Motor neuron (in vitro differentiated cells): ENCODE data around the gene PROM2. TPM values are rescaled to one million over a fixed set of nuclear protein-coding genes. Genes with fewer than 3 reads are reported as not detected.

Experiments
- ATAC-seq, 8 experiments: fragments of 200-7000 bp; cut with Tn5 transposase; replicated peaks in 6 of 8; 2 replicates each; pipeline ENCODE4 v1.8.0; 2021; ENCODE audit warnings: mild to moderate bottlenecking in 8 of 8, moderate library complexity in 8 of 8
- H3K27ac ChIP-seq, 2 donors: fragments of 250-450 bp; sonication (Bioruptor Pico); 2 replicates each; pipeline ENCODE4 v1.9.0; 2021; ENCODE audit warnings: antibody characterized with exemption in 2 of 2, mild to moderate bottlenecking in 2 of 2, moderate library complexity in 1 of 2
- H3K4me1 ChIP-seq, 2 donors: fragments of 250-450 bp; sonication (Bioruptor Pico); replicated peaks in 1 of 2; 2 replicates each; pipeline ENCODE4 v1.6.1; 2021; ENCODE audit warnings: antibody characterized with exemption in 2 of 2, mild to moderate bottlenecking in 2 of 2, moderate library complexity in 1 of 2
- H3K4me3 ChIP-seq, 5 donors: fragments of 250-450 bp; sonication (Bioruptor Pico); 2 replicates each; pipeline ENCODE4 v1.9.0; 2021; ENCODE audit warnings: antibody characterized with exemption in 5 of 5, mild to moderate bottlenecking in 5 of 5, moderate library complexity in 4 of 5
- WGBS, 10 experiments: fragments of 450-650 bp; shearing (Covaris generic); methylation state at CpG; one replicate each; pipeline ENCODE4 v1.0.0; 2022; 5-methylcytosine and 5-hydroxymethylcytosine counted together
- in situ Hi-C, 9 experiments: fragments of 400-800 bp; cut with MboI; loops; one replicate each; pipeline ENCODE4 v1.15.0; 2021; ENCODE audit warnings: low sequenced_read_pairs in 9 of 9, low pct_unique_long_range_greater_than_20kb in 2 of 9; ENCODE audit not compliant: unreplicated experiment in 9 of 9
- total RNA-seq, 8 experiments: library from RNA; unstranded; fragments of 300-600 nt; gene quantifications; 2 replicates each; pipeline versions ENCODE4 v1.2.3 to v1.2.4, GENCODE V29; 2022

Gene PROM2
- total RNA-seq, 8 experiments from 2014 or later: 0.58 to 4.6 (median 2.0) TPM

DNA sequence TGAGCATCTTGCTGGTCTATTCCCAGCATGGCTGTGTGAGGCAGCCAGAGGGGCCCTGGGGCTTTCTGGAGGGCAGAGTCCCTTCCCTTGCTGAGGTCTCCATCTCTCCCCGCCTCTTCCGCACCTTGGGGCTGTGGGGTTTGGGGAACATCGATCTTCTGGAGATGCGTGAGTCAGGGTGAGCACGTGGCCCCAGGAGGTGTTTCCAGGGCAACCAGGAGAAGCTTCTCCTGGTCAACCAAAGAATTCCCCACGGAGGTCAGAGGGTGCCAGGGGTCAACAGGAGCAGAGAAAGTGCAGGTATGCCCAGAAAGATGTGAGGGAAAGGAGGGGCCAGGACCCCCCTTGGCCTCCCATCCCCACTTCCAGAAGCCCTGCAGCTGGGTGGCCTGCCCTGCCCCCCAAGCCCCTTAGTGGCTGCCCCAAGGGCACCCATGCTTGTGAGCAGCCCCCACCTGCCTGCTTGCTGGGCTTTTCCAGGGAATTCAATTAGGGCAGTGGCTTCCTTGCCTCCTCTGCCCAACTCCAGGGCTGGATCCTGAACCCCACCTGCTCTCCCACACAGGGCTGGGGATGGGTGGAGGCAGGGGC is 2.8 kb upstream of the PROM2 start:
- in situ Hi-C loops: no loop called here
- H3K4me3 ChIP-seq: no peak overlapping the region

DNA sequence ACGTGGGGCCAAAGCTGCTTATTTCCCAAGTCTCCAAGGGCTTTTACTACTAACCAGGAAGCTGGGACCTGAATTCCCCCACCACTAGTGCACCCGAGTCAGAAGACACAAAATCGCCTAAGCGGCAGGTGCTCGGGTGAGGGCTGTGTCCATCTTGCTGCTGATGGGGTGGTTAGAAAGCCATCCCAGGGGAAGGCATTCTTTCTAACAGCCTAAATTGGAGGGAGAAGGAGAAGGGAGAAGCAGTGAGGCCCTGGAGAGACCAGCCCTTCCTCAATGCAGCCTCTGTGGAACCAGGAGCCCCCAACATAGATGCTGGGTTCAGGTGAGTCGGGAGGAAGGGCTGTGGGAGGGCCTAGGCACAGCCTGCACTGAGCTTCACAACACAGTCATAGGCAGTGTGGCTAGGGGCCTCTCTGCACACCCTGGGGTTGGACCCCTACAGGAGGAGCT is 1.9 kb upstream of the PROM2 start:
- WGBS, 10 experiments: 60 to 92% (median 80%) methylated on average over 2 to 5 of the region's 6 CpGs; no CpG with 5 or more reads in 5 of the 10 experiments
- Histone ChIP-seq H3K4me1 (no peaks in the 10 kb centered on the region), H3K4me3 (no peak overlapping the region), H3K27ac (no peak overlapping the region)
- in situ Hi-C loops: no loop called here
- no peak for ATAC-seq

More for the DNA sequence above, 2.8 kb upstream of the PROM2 start:
- no peak for ATAC-seq
- no CpG with 5 or more reads among the region's 6 CpGs for WGBS, 10 experiments
- H3K4me1 ChIP-seq: no peaks in the 10 kb centered on the region
- no peak overlapping the region for H3K27ac ChIP-seq

GRCh38 chr2:95272781-95273180 is 1.5 kb upstream of the PROM2 start:
- Histone ChIP-seq H3K27ac (no peak overlapping the region), H3K4me3 (no peak overlapping the region), H3K4me1 (no peaks in the 10 kb centered on the region)
- in situ Hi-C loops: no loop called here
- ATAC-seq: no peak
- 40% methylated on average over 1 of the region's 1 CpG; no CpG with 5 or more reads in 9 of the 10 experiments for WGBS, 10 experiments

DNA sequence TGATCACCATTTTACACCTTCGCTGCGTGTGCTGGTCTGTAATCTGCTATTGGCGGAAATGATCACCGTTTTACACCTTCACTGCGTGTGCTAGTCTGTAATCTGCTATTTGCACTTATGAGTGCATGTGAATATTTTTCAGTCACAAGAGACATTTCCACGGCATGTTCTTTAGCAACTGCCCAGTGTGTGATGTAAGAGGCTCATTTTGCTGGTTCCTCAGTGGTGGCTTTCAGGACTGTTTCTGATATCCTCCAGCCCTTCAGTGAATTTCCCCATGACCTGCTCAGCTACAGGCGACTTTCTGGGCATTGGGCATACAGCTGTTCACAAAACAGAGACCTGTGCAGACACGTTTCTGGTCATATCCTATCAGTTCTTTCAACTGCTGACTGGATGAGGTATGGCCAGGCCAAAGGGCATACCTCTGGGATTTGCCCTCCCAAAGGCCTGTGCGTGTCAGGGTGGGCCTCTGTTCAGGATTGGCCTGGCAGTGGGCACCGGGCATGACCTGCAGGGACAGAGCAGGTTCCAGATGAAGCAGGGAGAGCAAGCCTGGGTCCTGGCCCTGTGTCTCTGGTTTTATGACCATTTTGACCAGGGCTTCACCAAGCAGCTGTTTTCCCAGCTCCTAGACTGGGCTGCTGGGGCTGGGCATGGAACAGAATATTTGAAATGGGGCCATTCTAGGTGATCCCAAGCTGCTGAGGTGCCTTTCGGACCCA is 521 bp upstream of the PROM2 start:
- 60 to 100% (median 83%) methylated on average over 1 to 8 of the region's 11 CpGs; no CpG with 5 or more reads in 2 of the 10 experiments for WGBS, 10 experiments
- ATAC-seq: no peak
- Histone ChIP-seq H3K4me1 (no peaks in the 10 kb centered on the region), H3K27ac (no peak overlapping the region), H3K4me3 (no peak overlapping the region)
- in situ Hi-C loops: no loop called here

DNA sequence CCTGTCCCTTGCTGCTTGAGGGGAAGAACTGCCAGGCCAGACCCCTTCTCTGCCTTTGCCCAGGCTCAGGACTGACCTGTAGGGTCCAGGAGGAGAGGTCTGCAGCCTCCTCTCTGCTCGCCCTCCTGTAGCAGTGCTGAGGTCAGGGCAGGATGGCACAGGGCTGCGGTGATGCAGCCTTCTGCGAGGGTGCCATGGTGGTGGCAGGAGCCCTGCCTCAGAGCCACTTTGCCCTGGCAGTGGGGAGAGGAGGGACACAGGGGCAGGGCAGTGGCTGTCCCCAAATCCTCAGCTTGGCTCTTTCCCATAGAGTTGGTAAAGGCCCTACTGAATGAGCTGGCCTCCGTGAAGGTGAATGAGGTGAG is 884 bp downstream of the PROM2 start:
- Histone ChIP-seq H3K4me1 (no peaks in the 10 kb centered on the region), H3K4me3 (no peak overlapping the region), H3K27ac (no peak overlapping the region)
- ATAC-seq: no peak
- in situ Hi-C loops: no loop called here
- WGBS, 10 experiments: 65 to 100% (median 100%) methylated on average over 1 to 2 of the region's 4 CpGs; no CpG with 5 or more reads in 5 of the 10 experiments

DNA sequence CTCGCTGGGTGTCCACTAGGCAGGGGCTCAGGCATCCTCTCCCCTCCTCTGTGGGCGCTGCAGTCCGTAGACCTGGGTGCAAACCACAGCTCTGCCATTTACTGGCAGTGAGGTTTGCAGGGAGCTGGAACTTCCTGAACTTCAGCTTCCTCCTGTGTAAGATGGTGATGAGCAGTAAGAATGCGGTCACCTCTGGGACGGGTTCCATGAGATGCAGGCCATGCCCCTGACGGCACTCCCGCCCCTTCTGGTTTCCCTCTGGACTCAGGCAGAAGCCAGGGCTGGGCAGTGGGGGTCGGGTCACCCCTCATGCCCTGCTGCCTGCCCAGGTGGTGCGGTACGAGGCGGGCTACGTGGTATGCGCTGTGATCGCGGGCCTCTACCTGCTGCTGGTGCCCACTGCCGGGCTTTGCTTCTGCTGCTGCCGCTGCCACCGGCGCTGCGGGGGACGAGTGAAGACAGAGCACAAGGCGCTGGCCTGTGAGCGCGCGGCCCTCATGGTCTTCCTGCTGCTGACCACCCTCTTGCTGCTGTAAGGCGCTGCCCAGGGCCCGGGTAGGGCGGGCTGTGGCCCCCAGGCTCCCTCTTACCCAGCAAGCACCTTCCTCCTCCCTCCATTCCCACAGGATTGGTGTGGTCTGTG is 1.5 kb downstream of the PROM2 start:
- no peak overlapping the region for H3K27ac ChIP-seq
- no peak overlapping the region for H3K4me3 ChIP-seq
- no peaks in the 10 kb centered on the region for H3K4me1 ChIP-seq
- WGBS, 10 experiments: 60 to 100% (median 100%) methylated on average over 1 to 2 of the region's 28 CpGs; no CpG with 5 or more reads in 7 of the 10 experiments
- ATAC-seq: no peak
- in situ Hi-C loops: no loop called here

- no peaks in the 10 kb centered on the region for H3K4me1 ChIP-seq
- in situ Hi-C loops: no loop called here
- H3K4me3 ChIP-seq: no peak overlapping the region
- 75 to 95% methylated on average over 2 to 4 of the region's 22 CpGs; no CpG with 5 or more reads in 8 of the 10 experiments for WGBS, 10 experiments
- H3K27ac ChIP-seq: no peak overlapping the region
- ATAC-seq: no peak
Measured at GRCh38 chr2:95276244-95276887, 2.1 kb downstream of the PROM2 start.

- in situ Hi-C loops: no loop called here
- no peak for ATAC-seq
- WGBS, 10 experiments: no CpG with 5 or more reads among the region's 9 CpGs
Measured at GRCh38 chr2:95276888-95277245, 2.6 kb downstream of the PROM2 start.

GRCh38 chr2:95277246-95277906 is 3.1 kb downstream of the PROM2 start:
- no peak overlapping the region for H3K4me3 ChIP-seq
- no peak overlapping the region for H3K27ac ChIP-seq
- peak in 3 of 8 experiments; percentile 70 to 78 (median 76) for ATAC-seq
- H3K4me1 ChIP-seq: no peaks in the 10 kb centered on the region
- in situ Hi-C loops: no loop called here
- WGBS, 10 experiments: 67 to 77% methylated on average over 2 to 9 of the region's 11 CpGs; no CpG with 5 or more reads in 8 of the 10 experiments

More at GRCh38 chr2:95276888-95277245, 2.6 kb downstream of the PROM2 start:
- Histone ChIP-seq H3K27ac (no peak overlapping the region), H3K4me1 (no peaks in the 10 kb centered on the region), H3K4me3 (no peak overlapping the region)

DNA sequence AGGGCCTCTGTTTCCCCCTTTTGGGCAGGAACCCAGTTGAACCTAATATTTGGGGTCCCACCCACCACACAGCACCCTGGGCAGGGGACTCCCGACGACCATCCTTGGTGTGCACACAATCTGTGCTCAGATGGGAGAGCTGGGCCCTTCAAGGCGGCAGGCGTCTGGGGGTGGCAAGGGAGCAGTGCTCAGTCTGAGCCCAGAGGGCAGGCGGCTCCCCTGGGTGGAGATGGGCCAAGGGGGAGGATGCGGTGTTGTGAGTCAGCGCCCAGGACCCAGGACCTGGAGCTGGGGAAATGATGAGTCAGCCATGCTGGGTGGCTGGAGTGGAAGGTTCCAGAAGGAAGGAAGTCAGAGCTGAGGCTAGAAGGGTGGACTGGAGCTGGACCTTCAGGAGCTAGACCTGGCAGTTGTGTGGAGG is 3.8 kb downstream of the PROM2 start:
- Histone ChIP-seq H3K4me1 (no peaks in the 10 kb centered on the region), H3K4me3 (no peak overlapping the region), H3K27ac (no peak overlapping the region)
- in situ Hi-C loops: no loop called here
- peak in 2 of 8 experiments; percentile 87 for ATAC-seq
- 80 to 90% (median 90%) methylated on average over 1 to 2 of the region's 7 CpGs; no CpG with 5 or more reads in 7 of the 10 experiments for WGBS, 10 experiments

GRCh38 chr2:95278637-95279225 is 4.5 kb downstream of the PROM2 start:
- in situ Hi-C loops: no loop called here
- Histone ChIP-seq H3K27ac (no peak overlapping the region), H3K4me1 (no peaks in the 10 kb centered on the region), H3K4me3 (no peak overlapping the region)
- ATAC-seq: no peak
- 70 to 90% methylated on average over 2 of the region's 12 CpGs; no CpG with 5 or more reads in 8 of the 10 experiments for WGBS, 10 experiments

DNA sequence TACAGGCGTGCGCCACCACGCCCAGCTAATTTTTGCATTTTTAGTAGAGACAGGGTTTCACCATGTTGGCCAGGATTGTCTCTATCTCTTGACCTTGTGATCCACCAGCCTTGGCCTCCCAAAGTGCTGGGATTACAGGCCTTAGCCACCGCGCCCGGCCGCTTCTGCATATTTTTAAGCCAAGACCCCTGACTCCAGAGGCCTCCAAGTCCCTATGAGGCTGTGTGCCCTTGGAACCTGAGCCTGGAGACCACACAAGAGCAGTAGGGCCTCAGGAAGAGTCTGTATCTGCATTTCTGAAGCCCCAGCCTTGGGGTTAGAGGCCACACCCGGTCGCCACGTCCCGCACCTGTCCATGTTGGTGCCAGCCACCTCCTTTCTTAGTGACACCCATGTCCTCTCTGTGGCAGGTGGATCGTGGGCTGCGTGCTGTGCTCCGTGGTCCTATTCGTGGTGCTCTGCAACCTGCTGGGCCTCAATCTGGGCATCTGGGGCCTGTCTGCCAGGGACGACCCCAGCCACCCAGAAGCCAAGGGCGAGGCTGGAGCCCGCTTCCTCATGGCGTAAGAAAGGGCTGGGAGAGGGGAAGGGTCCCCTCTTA is 5.3 kb downstream of the PROM2 start:
- Histone ChIP-seq H3K4me1 (no peaks in the 10 kb centered on the region), H3K4me3 (no peak overlapping the region), H3K27ac (no peak overlapping the region)
- in situ Hi-C loops: no loop called here
- ATAC-seq: no peak
- WGBS, 10 experiments: 88 to 94% (median 90%) methylated on average over 2 to 8 of the region's 19 CpGs; no CpG with 5 or more reads in 6 of the 10 experiments
